ENCODE measurements around the gene FTSJ3.
A peak's percentile ranks its signal among the peaks of the same experiment; 100 is the strongest.
"Not testable (repeated sequence)": the region's sequence is repeated elsewhere in the genome, so short reads cannot be mapped to it uniquely, and the experiment has no call there.

Gene FTSJ3, protein sequence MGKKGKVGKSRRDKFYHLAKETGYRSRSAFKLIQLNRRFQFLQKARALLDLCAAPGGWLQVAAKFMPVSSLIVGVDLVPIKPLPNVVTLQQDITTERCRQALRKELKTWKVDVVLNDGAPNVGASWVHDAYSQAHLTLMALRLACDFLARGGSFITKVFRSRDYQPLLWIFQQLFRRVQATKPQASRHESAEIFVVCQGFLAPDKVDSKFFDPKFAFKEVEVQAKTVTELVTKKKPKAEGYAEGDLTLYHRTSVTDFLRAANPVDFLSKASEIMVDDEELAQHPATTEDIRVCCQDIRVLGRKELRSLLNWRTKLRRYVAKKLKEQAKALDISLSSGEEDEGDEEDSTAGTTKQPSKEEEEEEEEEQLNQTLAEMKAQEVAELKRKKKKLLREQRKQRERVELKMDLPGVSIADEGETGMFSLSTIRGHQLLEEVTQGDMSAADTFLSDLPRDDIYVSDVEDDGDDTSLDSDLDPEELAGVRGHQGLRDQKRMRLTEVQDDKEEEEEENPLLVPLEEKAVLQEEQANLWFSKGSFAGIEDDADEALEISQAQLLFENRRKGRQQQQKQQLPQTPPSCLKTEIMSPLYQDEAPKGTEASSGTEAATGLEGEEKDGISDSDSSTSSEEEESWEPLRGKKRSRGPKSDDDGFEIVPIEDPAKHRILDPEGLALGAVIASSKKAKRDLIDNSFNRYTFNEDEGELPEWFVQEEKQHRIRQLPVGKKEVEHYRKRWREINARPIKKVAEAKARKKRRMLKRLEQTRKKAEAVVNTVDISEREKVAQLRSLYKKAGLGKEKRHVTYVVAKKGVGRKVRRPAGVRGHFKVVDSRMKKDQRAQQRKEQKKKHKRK

GRCh38 chr17:63827002-63827800 is at the start of gene FTSJ3, which contains the start of gene PSMC5:
Gene FTSJ3 (minus strand): TSS chr17:63827663. CDS start chr17:63826902, 761 bp downstream.
Gene PSMC5 (plus strand): TSS chr17:63827431. CDS start chr17:63827491, 60 bp downstream.
- DNase-seq (ENCODE audit: low read depth, low spot score) = peak; percentile 94

GRCh38 chr17:63874693-63875092 is 47.2 kb upstream of the FTSJ3 start:
- DNase-seq (ENCODE audit: low read depth, low spot score) = not testable (repeated sequence)

- not testable (repeated sequence) for DNase-seq (ENCODE audit: low read depth, low spot score)
Measured at GRCh38 chr17:63874061-63874626, 46.7 kb upstream of the FTSJ3 start.

DNA sequence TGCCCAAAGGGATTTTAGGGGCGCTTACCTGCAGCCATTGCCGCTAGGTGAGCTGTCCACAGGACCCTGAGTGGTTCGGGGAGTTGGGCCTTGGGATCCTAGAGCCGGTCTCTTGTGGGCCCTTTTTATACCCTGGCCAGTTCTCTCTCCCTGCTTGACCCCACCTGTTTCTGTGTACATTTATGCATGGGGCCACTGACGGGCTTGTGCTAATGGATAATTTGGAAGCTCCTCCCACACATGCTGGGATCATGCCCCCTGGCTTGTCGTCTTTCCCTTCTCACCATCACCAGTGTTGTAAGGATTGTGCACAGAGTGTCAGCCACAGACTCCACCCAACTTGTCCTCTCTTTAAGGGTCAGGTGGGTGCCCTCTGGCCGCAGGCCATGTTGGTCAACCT is 46.1 kb upstream of the FTSJ3 start, which contains the start of gene CSH2:
CSH2 (minus strand) TSS at position 101 of the 400 bp plus-strand sequence; CDS start at position 38, 63 bp downstream.
- DNase-seq (ENCODE audit: low read depth, low spot score) = not testable (repeated sequence)

- DNase-seq (ENCODE audit: low read depth, low spot score) = not testable (repeated sequence)
Measured at GRCh38 chr17:63871646-63872365, 44.3 kb upstream of the FTSJ3 start.

- not testable (repeated sequence) for DNase-seq (ENCODE audit: low read depth, low spot score)
Measured at GRCh38 chr17:63870292-63870665, 42.8 kb upstream of the FTSJ3 start.

DNA sequence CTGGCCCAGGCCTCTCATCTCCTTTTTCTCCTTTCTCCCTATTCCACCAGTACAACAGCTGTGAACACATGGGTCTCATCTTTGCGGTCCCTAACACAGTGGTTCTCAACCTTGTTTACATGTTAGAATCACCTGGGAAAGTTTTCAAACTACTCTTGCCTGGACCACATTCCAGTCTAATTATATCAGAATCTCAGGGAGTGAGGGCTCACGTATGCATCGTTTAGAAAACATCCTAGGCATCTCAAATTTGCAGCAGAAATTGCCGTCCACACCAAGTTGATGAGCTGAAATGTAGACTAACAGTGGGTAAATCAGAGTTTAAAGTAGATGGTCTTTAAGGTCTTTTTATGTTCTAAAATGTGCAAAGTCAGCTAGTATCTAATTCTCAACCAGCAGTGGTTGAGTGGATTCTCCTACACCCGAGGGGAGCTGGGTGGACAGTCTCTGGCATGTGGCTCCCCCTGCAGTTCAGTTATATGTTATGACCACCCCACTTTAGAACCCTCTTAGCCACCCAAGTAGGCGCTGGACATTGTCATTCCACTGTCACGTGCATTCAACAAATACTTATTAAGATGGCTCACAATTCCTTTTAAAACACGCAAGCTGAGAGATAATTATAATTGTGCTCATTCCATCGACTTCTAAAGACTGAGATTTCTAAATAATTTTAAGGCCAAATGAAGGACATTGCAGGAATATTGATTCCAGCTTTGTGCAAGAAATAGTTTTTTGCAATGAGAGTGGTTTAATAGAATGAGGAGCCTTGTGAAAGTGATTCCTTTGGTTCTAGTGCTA is 42.2 kb upstream of the FTSJ3 start:
- not testable (repeated sequence) for DNase-seq (ENCODE audit: low read depth, low spot score)

- not testable (repeated sequence) for DNase-seq (ENCODE audit: low read depth, low spot score)
Measured at GRCh38 chr17:63866625-63867024, 39.2 kb upstream of the FTSJ3 start.

GRCh38 chr17:63859257-63859656 is 31.8 kb upstream of the FTSJ3 start:
- DNase-seq (ENCODE audit: low read depth, low spot score) = no peak

- DNase-seq (ENCODE audit: low read depth, low spot score) = not testable (repeated sequence)
Measured at GRCh38 chr17:63856425-63856824, 29.0 kb upstream of the FTSJ3 start.

DNA sequence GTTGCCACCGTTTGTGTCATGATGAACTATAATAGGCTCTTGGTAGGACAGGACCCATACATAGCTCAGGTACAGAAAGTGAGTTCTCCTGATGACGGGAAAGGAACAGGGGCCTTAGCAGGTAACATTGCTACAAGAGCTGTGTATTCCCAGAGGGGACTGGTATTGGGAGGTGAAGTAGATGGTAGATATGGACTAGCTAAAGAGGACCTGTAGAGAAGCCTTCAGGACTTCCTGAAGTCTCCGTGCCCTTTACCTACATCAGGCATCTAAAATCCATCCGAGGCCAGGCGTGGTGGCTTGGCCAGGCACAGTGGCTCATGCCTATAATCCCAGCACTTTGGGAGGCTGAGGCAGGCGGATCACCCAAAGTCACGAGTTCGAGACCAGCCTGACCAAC is 27.7 kb upstream of the FTSJ3 start:
- no peak for DNase-seq (ENCODE audit: low read depth, low spot score)

- no peak for DNase-seq (ENCODE audit: low read depth, low spot score)
Measured at GRCh38 chr17:63854709-63855108, 27.2 kb upstream of the FTSJ3 start.

DNA sequence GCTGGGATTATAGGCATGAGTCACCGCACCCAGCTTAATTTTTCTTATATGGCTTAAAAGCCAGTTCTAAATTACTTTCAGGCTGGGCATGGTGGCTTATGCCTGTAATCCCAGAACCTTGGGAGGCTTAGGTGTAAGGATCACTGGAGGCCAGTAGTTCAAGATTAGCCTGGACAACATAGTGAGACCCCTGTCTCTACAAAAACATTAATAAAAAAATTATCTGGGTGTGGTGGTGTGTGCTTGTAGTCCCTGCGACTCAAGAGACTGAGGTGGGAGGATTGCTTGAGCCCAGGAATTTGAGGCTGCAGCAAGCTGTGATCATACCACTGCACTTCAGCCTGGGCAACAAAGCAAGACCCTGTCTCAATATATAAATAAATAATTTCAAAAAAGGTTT is 25.8 kb upstream of the FTSJ3 start:
- no peak for DNase-seq (ENCODE audit: low read depth, low spot score)

GRCh38 chr17:63850401-63850800 is 22.9 kb upstream of the FTSJ3 start:
- no peak for DNase-seq (ENCODE audit: low read depth, low spot score)

- peak; percentile 87 for DNase-seq (ENCODE audit: low read depth, low spot score)
Measured at GRCh38 chr17:63848834-63849689, 21.6 kb upstream of the FTSJ3 start.

DNA sequence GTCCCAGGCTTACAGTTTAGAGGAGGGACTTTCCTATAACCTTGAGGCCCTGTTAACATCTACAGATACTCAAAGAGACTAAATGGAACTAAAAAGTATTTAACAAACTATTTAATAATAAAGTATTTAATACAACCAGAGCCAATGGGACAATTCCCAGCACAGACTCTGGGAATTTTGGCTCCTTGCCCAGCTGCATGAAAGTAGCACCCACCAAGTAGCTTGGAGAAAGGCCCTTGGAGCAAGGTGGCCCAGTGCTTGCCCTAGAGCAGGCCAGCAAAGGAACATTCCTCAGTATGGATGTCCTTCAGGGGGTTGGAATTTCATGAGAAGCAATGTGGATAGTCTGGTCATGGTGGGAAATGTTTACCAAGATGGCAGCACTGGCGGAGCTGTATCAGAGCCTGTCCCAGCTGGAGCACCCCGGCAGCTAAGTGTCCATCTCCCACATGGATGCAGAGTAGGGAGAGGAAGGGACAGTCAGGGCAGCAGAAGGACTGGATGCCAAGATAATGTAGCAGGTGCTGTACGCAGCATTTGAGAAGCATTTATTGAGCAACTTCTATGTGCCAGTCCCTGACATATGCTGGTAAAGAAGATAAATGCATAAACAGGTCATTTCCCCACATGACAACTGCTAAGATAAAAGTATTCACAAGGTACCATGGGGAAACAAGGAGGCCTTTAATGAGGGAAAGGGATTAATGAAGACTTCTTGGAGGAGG is 20.2 kb upstream of the FTSJ3 start:
- no peak for DNase-seq (ENCODE audit: low read depth, low spot score)

DNA sequence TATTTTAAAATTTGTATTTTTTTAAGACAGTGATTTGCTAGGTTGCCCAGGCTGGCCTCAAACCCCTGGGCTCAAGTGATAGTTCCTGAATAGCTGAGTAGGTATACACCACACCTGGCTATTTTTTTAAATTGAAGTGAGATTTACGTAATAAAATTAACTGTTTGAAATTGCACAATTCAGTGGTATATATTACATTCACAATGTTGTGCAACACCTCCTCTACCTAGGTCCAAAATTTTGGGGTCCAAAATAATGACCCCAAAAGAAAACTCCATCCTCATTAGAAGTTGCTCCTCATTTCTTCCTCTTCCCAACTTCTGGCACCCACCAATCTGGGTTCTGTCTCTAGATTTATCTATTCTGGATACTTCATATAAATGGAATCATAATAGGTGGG is 18.0 kb upstream of the FTSJ3 start:
- DNase-seq (ENCODE audit: low read depth, low spot score) = no peak
